ENCODE data around the gene SNX14.
"Not testable (repeated sequence)": the region's sequence is repeated elsewhere in the genome, so short reads cannot be mapped to it uniquely, and the experiment has no call there.

SNX14 gene

GRCh38 chr6:85593438-85594196 is at the start of gene SNX14:
SNX14 (minus strand) TSS chr6:85593858; CDS start chr6:85593718, 140 bp downstream.
- peak within 1 kb of the TSS; percentile 94 to 99 for H3K4me3 Mint-ChIP-seq
- ATAC-seq (peak; percentile 86), DNase-seq (peak; percentile 84 to 88)
- peaks cover 44% of the 10 kb centered on the region for H3K4me1 Mint-ChIP-seq
- H3K27me3 Mint-ChIP-seq = no peaks in the 10 kb centered on the region
- peak within 1 kb of the TSS; percentile 91 to 98 for H3K27ac Mint-ChIP-seq
- H3K9me3 Mint-ChIP-seq = peaks cover 4 to 6% of the 10 kb centered on the region in 2 donors

- Mint-ChIP-seq H3K27ac (peak within 1 kb of the TSS; percentile 99), H3K4me1 (peaks cover 48% of the 10 kb centered on the region), H3K4me3 (peak within 1 kb of the TSS; percentile 87 to 91), H3K9me3 (peaks cover 0 to 5% of the 10 kb centered on the region in 2 donors), H3K27me3 (no peaks in the 10 kb centered on the region)
- ATAC-seq = peak; percentile 88
- DNase-seq = peak; percentile 98 to 99
Observed at GRCh38 chr6:85642774-85643536, 49.3 kb upstream of the SNX14 start, which contains the start of gene SYNCRIP. SYNCRIP (minus strand) TSS chr6:85642886; CDS start chr6:85641439, 1,447 bp downstream.

- DNase-seq (peak; percentile 49 to 62), ATAC-seq (peak; percentile 2)
- H3K4me1 Mint-ChIP-seq = peaks cover 56% of the 10 kb centered on the region
- H3K4me3 Mint-ChIP-seq = peak overlapping the region; percentile 87 to 91
- H3K9me3 Mint-ChIP-seq = peaks cover 0 to 5% of the 10 kb centered on the region in 2 donors
- no peaks in the 10 kb centered on the region for H3K27me3 Mint-ChIP-seq
- H3K27ac Mint-ChIP-seq = peak overlapping the region; percentile 99
Observed at GRCh38 chr6:85641897-85642773, 48.5 kb upstream of the SNX14 start.

GRCh38 chr6:85641522-85641896 is 47.9 kb upstream of the SNX14 start:
- ATAC-seq (no peak), DNase-seq (no peak)
- H3K4me1 Mint-ChIP-seq = peaks cover 60% of the 10 kb centered on the region
- peak overlapping the region; percentile 87 to 91 for H3K4me3 Mint-ChIP-seq
- H3K27ac Mint-ChIP-seq = peak overlapping the region; percentile 99
- H3K9me3 Mint-ChIP-seq = peaks cover 0 to 5% of the 10 kb centered on the region in 2 donors
- no peaks in the 10 kb centered on the region for H3K27me3 Mint-ChIP-seq

- Mint-ChIP-seq H3K4me1 (peaks cover 62% of the 10 kb centered on the region), H3K27ac (peak overlapping the region; percentile 19 to 99), H3K9me3 (peaks cover 0 to 5% of the 10 kb centered on the region in 2 donors), H3K4me3 (peak overlapping the region; percentile 87 to 91), H3K27me3 (no peaks in the 10 kb centered on the region)
- no peak for DNase-seq
- no peak for ATAC-seq
Observed at GRCh38 chr6:85640821-85641220, 47.2 kb upstream of the SNX14 start.

GRCh38 chr6:85637579-85637978 is 43.9 kb upstream of the SNX14 start:
- H3K27ac Mint-ChIP-seq = peak overlapping the region in 1 of 2 donors; percentile 1
- no peak for ATAC-seq
- H3K9me3 Mint-ChIP-seq = no peaks in the 10 kb centered on the region
- H3K4me1 Mint-ChIP-seq = peaks cover 66% of the 10 kb centered on the region
- DNase-seq = no peak
- peak overlapping the region; percentile 18 to 49 for H3K4me3 Mint-ChIP-seq
- H3K27me3 Mint-ChIP-seq = no peaks in the 10 kb centered on the region

GRCh38 chr6:85632164-85632942 is 38.7 kb upstream of the SNX14 start:
- Mint-ChIP-seq H3K27me3 (no peaks in the 10 kb centered on the region), H3K4me3 (no peak overlapping the region), H3K27ac (peak overlapping the region in 1 of 2 donors; percentile 54), H3K9me3 (no peaks in the 10 kb centered on the region), H3K4me1 (peaks cover 55% of the 10 kb centered on the region)
- no peak for ATAC-seq
- DNase-seq = no peak

GRCh38 chr6:85631117-85631516 is 37.5 kb upstream of the SNX14 start:
- Mint-ChIP-seq H3K4me1 (peaks cover 53% of the 10 kb centered on the region), H3K27ac (peak overlapping the region in 1 of 2 donors; percentile 74)
- not testable (repeated sequence) for DNase-seq, ATAC-seq, H3K27me3 Mint-ChIP-seq, H3K9me3 Mint-ChIP-seq, H3K4me3 Mint-ChIP-seq

- ATAC-seq (no peak), DNase-seq (no peak)
- no peak overlapping the region for H3K27ac Mint-ChIP-seq
- H3K9me3 Mint-ChIP-seq = no peaks in the 10 kb centered on the region
- H3K27me3 Mint-ChIP-seq = no peaks in the 10 kb centered on the region
- H3K4me3 Mint-ChIP-seq = no peak overlapping the region
- peaks cover 61% of the 10 kb centered on the region for H3K4me1 Mint-ChIP-seq
Observed at GRCh38 chr6:85628353-85628752, 34.7 kb upstream of the SNX14 start.

GRCh38 chr6:85620308-85620707 is 26.6 kb upstream of the SNX14 start:
- Mint-ChIP-seq H3K4me1 (peaks cover 35% of the 10 kb centered on the region), H3K27ac (no peak overlapping the region), H3K4me3 (no peak overlapping the region), H3K27me3 (no peaks in the 10 kb centered on the region), H3K9me3 (no peaks in the 10 kb centered on the region)
- ATAC-seq = peak; percentile 39
- DNase-seq = no peak

GRCh38 chr6:85614780-85615179 is 21.1 kb upstream of the SNX14 start:
- ATAC-seq (no peak), DNase-seq (no peak)
- Mint-ChIP-seq H3K9me3 (no peaks in the 10 kb centered on the region), H3K27me3 (no peaks in the 10 kb centered on the region), H3K4me1 (peaks cover 16% of the 10 kb centered on the region), H3K27ac (peak overlapping the region in 1 of 2 donors; percentile 60), H3K4me3 (no peak overlapping the region)

GRCh38 chr6:85612690-85613474 is 19.2 kb upstream of the SNX14 start:
- Mint-ChIP-seq H3K9me3 (no peaks in the 10 kb centered on the region), H3K4me3 (no peak overlapping the region), H3K4me1 (peaks cover 7% of the 10 kb centered on the region), H3K27me3 (no peaks in the 10 kb centered on the region), H3K27ac (peak overlapping the region in 1 of 2 donors; percentile 52)
- ATAC-seq (no peak), DNase-seq (no peak)

GRCh38 chr6:85610182-85610895 is 16.7 kb upstream of the SNX14 start:
- Mint-ChIP-seq H3K9me3 (no peaks in the 10 kb centered on the region), H3K27me3 (no peaks in the 10 kb centered on the region), H3K4me1 (peaks cover 7% of the 10 kb centered on the region), H3K27ac (peak overlapping the region; percentile 55 to 69), H3K4me3 (no peak overlapping the region)
- ATAC-seq = no peak
- no peak for DNase-seq
